Osteoblast (primary cell): ENCODE data around the gene IQCE. TPM values are rescaled to one million over a fixed set of nuclear protein-coding genes. Genes with fewer than 3 reads are reported as not detected.

ENCODE experiments used
- DNase-seq: peaks from one replicate; pipeline ENCODE4 v3.0.0; 2011; ENCODE audit warnings: low spot score, mixed read lengths; ENCODE audit not compliant: insufficient read length; ENCODE audit errors: missing footprints
- H2AFZ ChIP-seq: 2 replicates; pipeline ENCODE4 v1.6.0; 2011; ENCODE audit warnings: mild to moderate bottlenecking, low read length
- H3K27ac ChIP-seq: 2 replicates; pipeline ENCODE4 v1.5.1; 2011; ENCODE audit warnings: mild to moderate bottlenecking, low read depth, low read length, moderate library complexity
- H3K27me3 ChIP-seq: 2 replicates; pipeline ENCODE4 v1.6.0; 2012; ENCODE audit warnings: mild to moderate bottlenecking, control low read depth, inconsistent platforms, low read length, moderate library complexity; ENCODE audit not compliant: insufficient read depth
- H3K36me3 ChIP-seq: 2 replicates; pipeline ENCODE4 v1.5.1; 2011; ENCODE audit warnings: mild to moderate bottlenecking, low read length, control low read depth, moderate library complexity; ENCODE audit not compliant: insufficient read depth
- H3K4me1 ChIP-seq: 2 replicates; pipeline ENCODE4 v1.5.1; 2011; ENCODE audit warnings: mild to moderate bottlenecking, low read length, control low read depth, moderate library complexity; ENCODE audit not compliant: insufficient read depth
- H3K4me2 ChIP-seq: 2 replicates; pipeline ENCODE4 v1.6.0; 2011; ENCODE audit warnings: mild to moderate bottlenecking, low read length; ENCODE audit not compliant: insufficient read depth
- H3K4me3 ChIP-seq: fragments of 200-600 bp; sonication (generic); 3 replicates; pipeline ENCODE4 v1.5.1; 2012; ENCODE audit warnings: mild to moderate bottlenecking, low read length, inconsistent platforms; ENCODE audit not compliant: insufficient read depth
- H3K79me2 ChIP-seq: 2 replicates; pipeline ENCODE4 v1.6.0; 2012; ENCODE audit warnings: mild to moderate bottlenecking, low read length, control low read depth, inconsistent platforms; ENCODE audit not compliant: insufficient read depth
- H3K9me3 ChIP-seq: 2 replicates; pipeline ENCODE4 v1.5.1; 2011; ENCODE audit warnings: low read depth, low read length, control low read depth
- H4K20me1 ChIP-seq: 2 replicates; pipeline ENCODE4 v1.6.0; 2012; ENCODE audit warnings: mild to moderate bottlenecking, low read length, control low read depth; ENCODE audit not compliant: insufficient read depth
- total RNA-seq: library from RNA; depleted of rRNA; stranded (reverse); fragments of >200 nt; gene quantifications from 2 replicates; pipeline ENCODE4 v1.2.3, GENCODE V29; 2012
- TF ChIP-seq, protein P1 (sequence below): IDR thresholded peaks from 2 replicates; pipeline ENCODE4 v1.5.1; 2011; ENCODE audit warnings: mild to moderate bottlenecking, low read depth, low read length, moderate library complexity; ENCODE audit errors: extremely low read depth

IQCE gene
- total RNA-seq, 1 donor = 18.8 TPM

DNA sequence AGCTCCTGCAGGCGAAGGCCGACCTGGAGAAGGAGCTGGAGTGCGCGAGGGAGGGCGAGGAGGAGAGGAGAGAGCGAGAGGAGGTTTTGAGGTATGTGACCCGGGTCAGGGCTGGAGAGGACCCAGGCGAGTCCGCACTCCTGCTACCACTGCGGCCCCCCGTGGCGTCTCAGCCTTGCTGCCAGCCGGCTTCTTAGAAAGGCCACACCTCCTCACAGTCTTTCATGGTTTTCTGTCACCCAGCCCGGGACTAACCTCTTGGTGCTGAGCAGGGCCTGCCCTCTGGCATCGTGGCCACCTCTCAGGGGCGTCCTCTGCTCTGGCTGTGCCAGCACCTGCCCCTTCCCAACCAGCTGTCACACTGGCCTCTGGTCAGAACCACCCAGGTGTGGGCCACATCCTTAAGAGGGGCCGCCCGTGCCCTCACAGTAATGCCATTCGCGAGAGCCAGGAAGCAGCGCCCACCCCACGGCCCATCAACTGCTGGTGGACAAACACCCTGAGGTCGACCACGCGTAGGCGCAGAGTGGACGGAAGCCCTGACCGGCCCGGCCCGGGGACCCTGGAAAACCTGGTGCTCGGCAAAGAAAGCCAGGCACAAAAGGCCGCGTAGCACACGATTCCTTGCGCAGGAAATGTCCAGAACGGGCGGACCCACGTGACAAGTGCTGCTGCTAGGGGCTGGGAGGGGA is 34.4 kb downstream of the IQCE start:
- Histone ChIP-seq H3K4me2 (no peak overlapping the region), H3K27me3 (no peaks in the 10 kb centered on the region), H4K20me1 (no peaks in the 10 kb centered on the region), H3K36me3 (peaks cover 15% of the 10 kb centered on the region), H3K9me3 (no peaks in the 10 kb centered on the region), H3K4me1 (no peaks in the 10 kb centered on the region), H3K27ac (no peak overlapping the region), H3K79me2 (no peaks in the 10 kb centered on the region), H3K4me3 (no peak overlapping the region), H2AFZ (no peak overlapping the region)
- TF ChIP-seq, protein P1, sequence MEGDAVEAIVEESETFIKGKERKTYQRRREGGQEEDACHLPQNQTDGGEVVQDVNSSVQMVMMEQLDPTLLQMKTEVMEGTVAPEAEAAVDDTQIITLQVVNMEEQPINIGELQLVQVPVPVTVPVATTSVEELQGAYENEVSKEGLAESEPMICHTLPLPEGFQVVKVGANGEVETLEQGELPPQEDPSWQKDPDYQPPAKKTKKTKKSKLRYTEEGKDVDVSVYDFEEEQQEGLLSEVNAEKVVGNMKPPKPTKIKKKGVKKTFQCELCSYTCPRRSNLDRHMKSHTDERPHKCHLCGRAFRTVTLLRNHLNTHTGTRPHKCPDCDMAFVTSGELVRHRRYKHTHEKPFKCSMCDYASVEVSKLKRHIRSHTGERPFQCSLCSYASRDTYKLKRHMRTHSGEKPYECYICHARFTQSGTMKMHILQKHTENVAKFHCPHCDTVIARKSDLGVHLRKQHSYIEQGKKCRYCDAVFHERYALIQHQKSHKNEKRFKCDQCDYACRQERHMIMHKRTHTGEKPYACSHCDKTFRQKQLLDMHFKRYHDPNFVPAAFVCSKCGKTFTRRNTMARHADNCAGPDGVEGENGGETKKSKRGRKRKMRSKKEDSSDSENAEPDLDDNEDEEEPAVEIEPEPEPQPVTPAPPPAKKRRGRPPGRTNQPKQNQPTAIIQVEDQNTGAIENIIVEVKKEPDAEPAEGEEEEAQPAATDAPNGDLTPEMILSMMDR = no peak
- DNase-seq = no peak

DNA sequence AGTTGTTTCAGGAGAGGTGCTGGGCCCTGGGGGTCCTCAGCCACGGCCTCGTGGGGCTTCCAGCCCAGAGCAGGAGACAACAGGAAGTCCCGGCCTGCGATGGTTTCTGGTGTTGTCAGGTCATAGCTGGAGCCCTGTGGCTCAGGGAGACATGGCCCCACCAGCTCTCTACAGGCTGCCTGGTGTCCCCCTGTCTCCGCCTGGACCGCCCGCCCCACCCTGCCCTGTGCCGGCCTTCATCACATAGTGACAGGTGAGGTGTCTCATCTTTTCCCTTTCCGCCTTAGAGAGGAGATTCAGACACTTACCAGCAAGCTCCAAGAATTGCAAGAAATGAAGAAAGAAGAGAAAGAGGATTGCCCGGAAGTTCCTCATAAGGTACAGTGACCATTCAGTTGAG is 35.8 kb downstream of the IQCE start:
- TF ChIP-seq, protein P1 = no peak
- Histone ChIP-seq H3K36me3 (peaks cover 15% of the 10 kb centered on the region), H3K79me2 (no peaks in the 10 kb centered on the region), H4K20me1 (no peaks in the 10 kb centered on the region), H3K9me3 (no peaks in the 10 kb centered on the region), H3K4me3 (no peak overlapping the region), H3K4me1 (no peaks in the 10 kb centered on the region), H3K4me2 (no peak overlapping the region), H3K27me3 (no peaks in the 10 kb centered on the region), H2AFZ (no peak overlapping the region), H3K27ac (no peak overlapping the region)
- DNase-seq = no peak

DNA sequence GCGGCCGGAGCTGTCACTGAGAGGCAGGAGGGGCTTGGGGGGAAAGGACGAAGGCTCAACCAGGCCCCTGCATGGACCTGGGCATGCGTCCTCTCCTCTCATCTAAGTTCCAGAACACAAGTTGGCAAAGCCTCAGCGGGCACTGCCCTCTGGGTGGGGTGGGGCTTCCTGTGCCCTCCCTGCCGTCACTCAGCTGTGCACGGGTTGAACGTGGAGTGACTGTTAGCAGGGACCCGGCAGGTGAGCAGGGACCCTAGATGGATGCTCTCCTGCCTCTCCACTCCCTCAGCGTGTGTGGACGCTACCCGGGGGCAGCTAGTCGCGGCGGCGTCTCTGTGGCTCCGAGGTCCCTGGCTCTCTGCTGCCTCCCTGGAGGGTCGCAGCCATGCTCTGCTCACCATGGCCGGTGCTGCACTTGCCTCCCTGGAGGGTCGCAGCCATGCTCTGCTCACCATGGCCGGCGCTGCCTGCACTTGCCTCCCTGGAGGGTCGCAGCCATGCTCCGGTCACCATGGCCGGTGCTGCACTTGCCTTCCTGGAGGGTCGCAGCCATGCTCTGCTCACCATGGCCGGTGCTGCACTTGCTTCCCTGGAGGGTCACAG is 36.6 kb downstream of the IQCE start:
- Histone ChIP-seq H3K27me3 (no peaks in the 10 kb centered on the region), H4K20me1 (no peaks in the 10 kb centered on the region), H3K79me2 (no peaks in the 10 kb centered on the region), H3K4me1 (no peaks in the 10 kb centered on the region), H3K27ac (no peak overlapping the region), H3K4me3 (no peak overlapping the region), H3K4me2 (no peak overlapping the region), H3K36me3 (peaks cover 18% of the 10 kb centered on the region), H2AFZ (no peak overlapping the region), H3K9me3 (no peaks in the 10 kb centered on the region)
- DNase-seq = no peak
- TF ChIP-seq, protein P1 = no peak

GRCh38 chr7:2596464-2597272 is 37.9 kb downstream of the IQCE start:
- peaks cover 27% of the 10 kb centered on the region for H3K36me3 ChIP-seq

More at GRCh38 chr7:2596464-2597272, 37.9 kb downstream of the IQCE start:
- H2AFZ ChIP-seq = no peak overlapping the region
- H3K9me3 ChIP-seq = no peaks in the 10 kb centered on the region
- H4K20me1 ChIP-seq = no peaks in the 10 kb centered on the region
- no peaks in the 10 kb centered on the region for H3K4me1 ChIP-seq
- H3K4me3 ChIP-seq = no peak overlapping the region
- H3K27ac ChIP-seq = no peak overlapping the region
- DNase-seq = peak; percentile 64
- TF ChIP-seq, protein P1 = no peak
- no peaks in the 10 kb centered on the region for H3K79me2 ChIP-seq
- no peaks in the 10 kb centered on the region for H3K27me3 ChIP-seq
- no peak overlapping the region for H3K4me2 ChIP-seq
